OCI-LY1 (cell line): ENCODE measurements around the gene ATP1A3.

Source experiments
- H2AFZ ChIP-seq: fragments of 200-600 bp; sonication (generic), shearing (Covaris generic); 2 replicates; pipeline ENCODE4 v1.6.0; 2014; ENCODE audit warnings: antibody characterized with exemption, mild to moderate bottlenecking, low read length
- H3F3A ChIP-seq: fragments of 200-600 bp; sonication (generic), shearing (Covaris generic); 2 replicates; pipeline ENCODE4 v1.6.0; 2014; ENCODE audit warnings: mild to moderate bottlenecking, antibody characterized with exemption, low read length, moderate library complexity; ENCODE audit not compliant: insufficient read depth
- H3K27ac ChIP-seq: fragments of 200-600 bp; sonication (generic); 2 replicates; pipeline ENCODE4 v1.5.1; 2014; ENCODE audit warnings: low read length, mixed run types, mild to moderate bottlenecking, low read depth; ENCODE audit not compliant: poor library complexity, severe bottlenecking
- H3K27me3 ChIP-seq: fragments of 200-600 bp; sonication (generic); 2 replicates; pipeline ENCODE4 v1.6.0; 2014; ENCODE audit warnings: antibody characterized with exemption, mild to moderate bottlenecking, low read length, moderate library complexity; ENCODE audit not compliant: insufficient read depth
- H3K36me3 ChIP-seq: fragments of 200-600 bp; sonication (generic); 2 replicates; pipeline ENCODE4 v1.6.1; 2014; ENCODE audit warnings: mild to moderate bottlenecking, antibody characterized with exemption, low read length, moderate library complexity, mixed read lengths; ENCODE audit not compliant: insufficient read depth
- H3K4me1 ChIP-seq: fragments of 200-600 bp; sonication (generic); 2 replicates; pipeline ENCODE4 v1.5.1; 2014; ENCODE audit warnings: mild to moderate bottlenecking, low read length, moderate library complexity; ENCODE audit not compliant: insufficient read depth, severe bottlenecking
- H3K4me2 ChIP-seq: fragments of 200-600 bp; sonication (generic), shearing (Covaris generic); 2 replicates; pipeline ENCODE4 v1.6.1; 2014; ENCODE audit warnings: low read length
- H3K4me3 ChIP-seq: fragments of 200-600 bp; sonication (generic); 2 replicates; pipeline ENCODE4 v1.5.1; 2014; ENCODE audit warnings: low read length, low read depth, mild to moderate bottlenecking, mixed read lengths; ENCODE audit not compliant: poor library complexity, severe bottlenecking
- H3K79me2 ChIP-seq: fragments of 200-600 bp; shearing (Covaris generic); 2 replicates; pipeline ENCODE4 v1.6.1; 2016; ENCODE audit warnings: mixed run types, low read length, mixed read lengths; ENCODE audit not compliant: insufficient read depth
- H3K9ac ChIP-seq: fragments of 200-600 bp; sonication (generic), shearing (Covaris generic); 2 replicates; pipeline ENCODE4 v1.6.1; 2014; ENCODE audit warnings: mild to moderate bottlenecking, low read length, mixed read lengths
- H3K9me2 ChIP-seq: fragments of 200-600 bp; sonication (generic), shearing (Covaris generic); 2 replicates; pipeline ENCODE4 v1.6.1; 2014; ENCODE audit warnings: low read depth, mild to moderate bottlenecking, low read length, mixed read lengths
- H3K9me3 ChIP-seq: fragments of 200-600 bp; shearing (Covaris generic); 2 replicates; pipeline ENCODE4 v1.6.1; 2014; ENCODE audit warnings: low read length, mixed read lengths
- H4K20me1 ChIP-seq: fragments of 200-600 bp; sonication (generic), shearing (Covaris generic); 2 replicates; pipeline ENCODE4 v1.6.0; 2016; ENCODE audit warnings: mild to moderate bottlenecking, low read length; ENCODE audit not compliant: insufficient read depth
- CTCF ChIP-seq: fragments of 200-600 bp; sonication (generic), shearing (Covaris generic); IDR thresholded peaks from 2 replicates; pipeline ENCODE4 v1.5.1; 2017; ENCODE audit warnings: mild to moderate bottlenecking, antibody characterized with exemption, low read length, moderate library complexity, mixed read lengths
- EZH2 ChIP-seq: fragments of 200-600 bp; sonication (generic), shearing (Covaris generic); IDR thresholded peaks from 2 replicates; pipeline ENCODE4 v1.8.0; 2017; ENCODE audit warnings: borderline replicate concordance, mixed run types, mild to moderate bottlenecking, antibody characterized with exemption, low read length, moderate library complexity, mixed read lengths

ATP1A3 gene

GRCh38 chr19:41924151-41925145 is 69.6 kb downstream of the ATP1A3 start:
- H3K4me2 ChIP-seq, result no peak overlapping the region
- no peaks in the 10 kb centered on the region for H3K36me3 ChIP-seq
- H3K9ac ChIP-seq, result no peak overlapping the region
- H3K27me3 ChIP-seq, result peaks cover 4% of the 10 kb centered on the region; the same call in 1 of the 2 replicates
- H3K27ac ChIP-seq, result no peak overlapping the region
- H3F3A ChIP-seq, result no peaks in the 10 kb centered on the region
- H3K79me2 ChIP-seq, result no peaks in the 10 kb centered on the region
- H3K4me1 ChIP-seq, result peaks cover 16% of the 10 kb centered on the region
- no peaks in the 10 kb centered on the region for H3K9me3 ChIP-seq
- no peak overlapping the region for H2AFZ ChIP-seq
- TF ChIP-seq EZH2 (no peak), CTCF (no peak)
- H3K9me2 ChIP-seq, result no peaks in the 10 kb centered on the region
- no peak overlapping the region for H3K4me3 ChIP-seq
- H4K20me1 ChIP-seq, result no peaks in the 10 kb centered on the region

GRCh38 chr19:41923045-41923788 is 70.8 kb downstream of the ATP1A3 start:
- no peaks in the 10 kb centered on the region for H3K9me3 ChIP-seq
- H3K27ac ChIP-seq, result no peak overlapping the region
- peaks cover 4% of the 10 kb centered on the region; the same call in 1 of the 2 replicates for H3K27me3 ChIP-seq
- H3K4me1 ChIP-seq, result peaks cover 5% of the 10 kb centered on the region
- no peak overlapping the region for H2AFZ ChIP-seq
- no peaks in the 10 kb centered on the region for H3K36me3 ChIP-seq
- H3K4me2 ChIP-seq, result no peak overlapping the region
- no peak for TF ChIP-seq CTCF
- no peak for TF ChIP-seq EZH2
- no peaks in the 10 kb centered on the region for H3K79me2 ChIP-seq
- H3F3A ChIP-seq, result no peaks in the 10 kb centered on the region
- H3K4me3 ChIP-seq, result no peak overlapping the region
- no peaks in the 10 kb centered on the region for H4K20me1 ChIP-seq
- no peaks in the 10 kb centered on the region for H3K9me2 ChIP-seq
- no peak overlapping the region for H3K9ac ChIP-seq

- no peak overlapping the region for H3K4me2 ChIP-seq
- TF ChIP-seq CTCF (no peak), EZH2 (no peak)
- H3K27me3 ChIP-seq, result peaks cover 4% of the 10 kb centered on the region; the same call in 1 of the 2 replicates
These were observed 71.4 kb downstream of the ATP1A3 start for GRCh38 chr19:41922585-41922984.

More at GRCh38 chr19:41922585-41922984, 71.4 kb downstream of the ATP1A3 start:
- no peak overlapping the region for H3K27ac ChIP-seq
- no peaks in the 10 kb centered on the region for H3K36me3 ChIP-seq
- no peak overlapping the region for H3K4me3 ChIP-seq
- H3K9me3 ChIP-seq, result no peaks in the 10 kb centered on the region
- no peak overlapping the region for H2AFZ ChIP-seq
- no peak overlapping the region for H3K9ac ChIP-seq
- peaks cover 4% of the 10 kb centered on the region for H3K4me1 ChIP-seq
- no peaks in the 10 kb centered on the region for H3K9me2 ChIP-seq
- no peaks in the 10 kb centered on the region for H3F3A ChIP-seq
- no peaks in the 10 kb centered on the region for H4K20me1 ChIP-seq
- H3K79me2 ChIP-seq, result no peaks in the 10 kb centered on the region
